Measurements from ENCODE around the gene ACE2.

- TF ChIP-seq REST (IDR thresholded peaks at IDR 0.05; ENCODE audit: insufficient read depth in 1 of 2, low read depth in 2 of 2, low read length in 2 of 2) (no peak), SIN3A (IDR thresholded peaks at IDR 0.05; ENCODE audit: borderline replicate concordance, insufficient read depth, low read length) (no peak)
Observed at GRCh38 chrX:15546745-15547144, 54.0 kb downstream of the ACE2 start.
